GM12864 (cell line): ENCODE measurements around the gene ARRDC2.
"Not testable (repeated sequence)": the region's sequence is repeated elsewhere in the genome, so short reads cannot be mapped to it uniquely, and the experiment has no call there.

Experiments
- DNase-seq: peaks from one replicate; pipeline ENCODE4 v3.0.0-alpha.2; 2011; ENCODE audit warnings: low read depth
- H3K4me3 ChIP-seq: 2 replicates; pipeline ENCODE4 v1.5.1; 2011; ENCODE audit warnings: mild to moderate bottlenecking, low read depth, low read length, control low read depth
- TF ChIP-seq, protein P1 (sequence below): IDR thresholded peaks from 2 replicates; pipeline ENCODE4 v1.5.1; 2011; ENCODE audit warnings: low read depth, mild to moderate bottlenecking, moderate library complexity, low read length, control low read depth, inconsistent platforms; ENCODE audit errors: missing control alignments

ARRDC2 gene

DNA sequence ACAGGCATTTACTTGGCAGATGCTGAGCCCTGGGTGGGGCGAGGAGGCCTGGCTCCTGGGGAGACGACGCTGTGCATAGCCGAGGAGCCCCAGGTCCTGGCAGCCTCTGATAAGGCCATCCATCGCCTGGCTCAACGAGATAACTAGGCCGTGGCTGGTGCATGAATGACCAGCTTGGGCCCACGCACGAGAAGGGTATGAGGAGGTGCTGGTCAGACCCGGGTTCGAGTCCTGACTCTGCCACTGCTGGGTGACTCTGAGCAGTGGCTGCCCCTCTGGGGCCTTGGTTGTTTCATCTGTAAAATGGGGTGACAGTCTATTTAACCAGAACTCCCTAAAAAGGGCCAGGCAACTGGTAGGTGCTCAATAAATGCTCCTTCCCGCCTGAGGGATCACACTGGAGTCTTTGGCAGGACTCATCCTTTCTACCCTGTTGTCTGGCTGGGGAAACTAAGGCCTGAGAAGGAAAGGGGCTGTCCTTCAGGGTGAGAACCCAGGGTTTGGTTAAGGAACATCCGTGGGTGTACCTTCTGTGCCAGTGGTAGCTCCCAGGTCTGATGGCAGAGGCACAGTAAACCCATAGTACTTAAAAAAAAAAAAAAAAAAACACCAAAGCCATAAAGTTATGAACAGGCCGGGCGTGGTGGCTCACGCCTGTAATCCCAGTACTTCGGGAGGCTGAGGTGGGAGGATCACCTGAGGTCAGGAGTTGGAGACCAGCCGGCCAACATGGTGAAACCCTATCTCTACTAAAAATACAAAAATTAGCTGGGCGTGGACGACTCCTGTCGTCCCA is 8.1 kb upstream of the ARRDC2 start:
- no peak overlapping the region for H3K4me3 ChIP-seq
- TF ChIP-seq, protein P1, sequence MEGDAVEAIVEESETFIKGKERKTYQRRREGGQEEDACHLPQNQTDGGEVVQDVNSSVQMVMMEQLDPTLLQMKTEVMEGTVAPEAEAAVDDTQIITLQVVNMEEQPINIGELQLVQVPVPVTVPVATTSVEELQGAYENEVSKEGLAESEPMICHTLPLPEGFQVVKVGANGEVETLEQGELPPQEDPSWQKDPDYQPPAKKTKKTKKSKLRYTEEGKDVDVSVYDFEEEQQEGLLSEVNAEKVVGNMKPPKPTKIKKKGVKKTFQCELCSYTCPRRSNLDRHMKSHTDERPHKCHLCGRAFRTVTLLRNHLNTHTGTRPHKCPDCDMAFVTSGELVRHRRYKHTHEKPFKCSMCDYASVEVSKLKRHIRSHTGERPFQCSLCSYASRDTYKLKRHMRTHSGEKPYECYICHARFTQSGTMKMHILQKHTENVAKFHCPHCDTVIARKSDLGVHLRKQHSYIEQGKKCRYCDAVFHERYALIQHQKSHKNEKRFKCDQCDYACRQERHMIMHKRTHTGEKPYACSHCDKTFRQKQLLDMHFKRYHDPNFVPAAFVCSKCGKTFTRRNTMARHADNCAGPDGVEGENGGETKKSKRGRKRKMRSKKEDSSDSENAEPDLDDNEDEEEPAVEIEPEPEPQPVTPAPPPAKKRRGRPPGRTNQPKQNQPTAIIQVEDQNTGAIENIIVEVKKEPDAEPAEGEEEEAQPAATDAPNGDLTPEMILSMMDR: no peak
- no peak for DNase-seq

DNA sequence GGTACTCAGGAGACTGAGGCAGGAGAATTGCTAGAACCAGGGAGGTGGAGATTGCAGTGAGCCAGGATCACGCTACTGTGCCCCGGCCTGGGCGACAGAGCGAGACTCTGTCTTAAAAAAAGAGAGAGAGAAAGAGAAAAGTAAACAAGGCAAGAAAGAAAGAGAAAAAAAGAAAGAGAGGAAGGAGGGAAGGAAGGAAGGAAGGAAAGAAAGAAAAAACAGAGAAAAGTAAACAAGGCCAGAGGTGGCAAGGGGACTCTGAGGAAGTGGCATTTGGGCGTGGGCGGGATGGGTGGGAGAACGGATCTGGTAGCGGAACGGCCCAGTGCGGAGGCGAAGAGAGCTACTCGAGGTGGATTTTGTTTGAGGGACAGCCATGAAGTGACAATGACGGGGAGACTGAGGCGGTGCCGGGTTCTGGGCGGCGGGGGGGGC is 7.5 kb upstream of the ARRDC2 start:
- no peak overlapping the region; the same call in none of the 2 replicates for H3K4me3 ChIP-seq
- TF ChIP-seq, protein P1: no peak
- no peak for DNase-seq

DNA sequence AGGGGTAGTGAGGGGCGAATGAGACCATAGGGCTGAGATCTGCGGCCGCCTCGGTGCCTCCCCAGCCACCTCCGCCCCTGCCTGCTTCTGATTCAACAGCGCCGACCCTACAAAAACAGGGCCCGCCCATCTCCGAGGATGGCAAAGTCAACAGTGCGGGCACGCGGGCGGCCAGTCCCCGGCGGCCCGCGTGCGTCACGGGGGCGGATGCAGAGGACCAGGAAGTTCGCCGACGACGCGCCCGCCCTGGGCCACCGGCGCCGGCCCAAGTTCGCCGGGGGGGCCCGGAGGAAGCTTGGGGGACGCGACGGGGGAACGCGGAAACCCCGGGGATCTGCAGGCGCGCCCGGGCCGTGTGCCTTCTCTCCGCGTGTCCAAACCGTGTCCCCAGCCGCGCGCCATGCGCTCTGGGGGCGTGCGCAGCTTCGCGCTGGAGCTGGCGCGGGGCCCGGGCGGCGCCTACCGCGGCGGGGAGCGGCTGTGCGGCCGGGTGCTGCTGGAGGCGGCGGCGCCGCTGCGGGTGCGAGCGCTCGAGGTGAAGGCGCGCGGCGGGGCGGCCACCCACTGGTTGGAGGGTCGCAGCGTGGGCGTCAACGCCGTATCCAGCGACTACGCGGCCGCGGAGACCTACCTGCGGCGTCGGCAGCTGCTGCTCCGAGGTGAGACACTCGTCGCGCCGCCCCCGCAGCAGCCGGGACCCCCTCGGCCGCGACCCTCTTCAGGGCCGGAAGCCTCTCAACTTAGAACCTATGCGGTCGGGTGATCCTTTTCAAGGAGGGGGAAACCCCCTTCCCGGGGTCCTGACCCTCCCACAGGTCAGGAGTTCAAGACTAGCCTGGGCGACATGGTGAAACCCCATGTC is 6.8 kb upstream of the ARRDC2 start:
- H3K4me3 ChIP-seq: peak overlapping the region; percentile 54
- TF ChIP-seq, protein P1: no peak
- peak; percentile 44 for DNase-seq

DNA sequence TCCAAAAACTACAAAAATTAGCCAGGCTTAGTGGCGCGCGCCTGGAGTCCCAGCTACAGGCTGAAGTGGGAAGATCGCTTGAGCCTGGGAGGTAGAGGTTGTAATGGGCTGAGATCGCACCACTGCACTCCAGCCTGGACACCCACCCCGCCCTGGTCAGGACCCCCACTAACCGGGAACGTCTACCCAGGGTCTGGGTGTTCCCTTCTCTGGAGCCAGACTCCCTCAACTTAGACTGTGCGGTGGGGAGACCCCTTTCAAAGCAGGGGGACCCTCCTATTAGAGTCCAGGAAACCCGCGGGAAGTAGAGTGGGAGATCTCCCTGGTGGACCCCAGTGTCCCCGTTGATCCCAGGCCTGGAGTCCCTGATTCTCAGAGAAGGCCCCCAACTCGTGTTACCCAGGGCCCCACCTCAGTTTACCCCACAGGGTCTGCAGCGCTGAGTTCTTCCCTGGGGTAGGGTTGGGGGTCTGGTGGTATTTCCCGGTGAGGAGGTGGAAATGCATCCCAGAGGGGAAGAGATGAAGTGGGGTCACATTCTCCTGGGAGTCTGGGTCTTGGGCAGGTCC is 6.1 kb upstream of the ARRDC2 start:
- DNase-seq: no peak
- H3K4me3 ChIP-seq: peak overlapping the region; percentile 54
- TF ChIP-seq, protein P1: no peak

DNA sequence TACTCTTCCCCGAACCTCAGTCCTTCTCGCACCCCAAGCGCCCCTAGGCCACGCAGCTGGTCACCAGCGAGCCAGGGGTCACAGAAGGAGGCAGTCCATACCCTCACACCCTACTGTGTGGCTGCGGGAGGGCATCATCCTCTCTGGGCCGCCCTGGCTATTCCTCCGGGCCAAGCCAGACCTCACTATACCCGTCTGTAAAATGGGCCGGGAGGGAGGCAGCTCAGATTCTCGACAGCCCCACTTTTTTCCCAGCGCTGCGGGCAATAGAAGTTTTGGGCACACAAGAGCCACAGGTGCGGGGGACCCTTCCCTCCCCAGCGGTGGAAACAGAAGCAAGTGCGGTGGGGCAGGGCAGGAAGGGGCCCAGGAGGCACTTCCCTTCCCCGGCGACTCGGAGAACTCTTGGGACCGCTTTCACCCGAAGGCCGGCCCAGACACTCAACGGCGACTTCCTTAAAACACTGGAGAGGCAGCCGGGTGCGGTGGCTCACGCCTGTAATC is 5.6 kb upstream of the ARRDC2 start:
- no peak for DNase-seq
- TF ChIP-seq, protein P1: no peak
- H3K4me3 ChIP-seq: peak overlapping the region; percentile 54

DNA sequence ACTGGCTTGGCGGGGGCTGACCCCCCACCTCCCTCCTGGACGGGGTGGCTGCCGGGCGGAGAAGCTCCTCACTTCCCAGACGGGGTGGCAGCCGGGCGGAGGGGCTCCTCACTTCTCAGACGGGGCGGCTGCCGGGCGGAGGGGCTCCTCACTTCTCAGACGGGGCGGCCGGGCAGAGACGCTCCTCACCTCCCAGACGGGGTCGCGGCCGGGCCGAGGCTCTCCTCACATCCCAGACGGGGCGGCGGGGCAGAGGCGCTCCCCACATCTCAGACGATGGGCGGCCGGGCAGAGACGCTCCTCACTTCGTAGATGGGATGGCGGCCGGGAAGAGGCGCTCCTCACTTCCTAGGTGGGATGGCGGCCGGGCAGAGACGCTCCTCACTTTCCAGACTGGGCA is 2.2 kb upstream of the ARRDC2 start:
- DNase-seq, H3K4me3 ChIP-seq: not testable (repeated sequence)
